B cell (primary cell): ENCODE results near the gene TMEM87B.

Experiments used
- EZH2 ChIP-seq: IDR thresholded peaks from 2 replicates; pipeline ENCODE4 v1.6.1; 2012; ENCODE audit warnings: borderline replicate concordance, low read depth, mild to moderate bottlenecking, moderate library complexity, low read length; ENCODE audit not compliant: insufficient read depth, poor library complexity, severe bottlenecking
- TF ChIP-seq, protein P1 (sequence below): fragments of 200-600 bp; IDR thresholded peaks from one replicate; pipeline ENCODE4 v1.8.0; 2022; ENCODE audit warnings: antibody characterized with exemption, mild to moderate bottlenecking

GRCh38 chr2:112062894-112063293 lies 7.8 kb downstream of the TMEM87B start:
- TF ChIP-seq, protein P1, sequence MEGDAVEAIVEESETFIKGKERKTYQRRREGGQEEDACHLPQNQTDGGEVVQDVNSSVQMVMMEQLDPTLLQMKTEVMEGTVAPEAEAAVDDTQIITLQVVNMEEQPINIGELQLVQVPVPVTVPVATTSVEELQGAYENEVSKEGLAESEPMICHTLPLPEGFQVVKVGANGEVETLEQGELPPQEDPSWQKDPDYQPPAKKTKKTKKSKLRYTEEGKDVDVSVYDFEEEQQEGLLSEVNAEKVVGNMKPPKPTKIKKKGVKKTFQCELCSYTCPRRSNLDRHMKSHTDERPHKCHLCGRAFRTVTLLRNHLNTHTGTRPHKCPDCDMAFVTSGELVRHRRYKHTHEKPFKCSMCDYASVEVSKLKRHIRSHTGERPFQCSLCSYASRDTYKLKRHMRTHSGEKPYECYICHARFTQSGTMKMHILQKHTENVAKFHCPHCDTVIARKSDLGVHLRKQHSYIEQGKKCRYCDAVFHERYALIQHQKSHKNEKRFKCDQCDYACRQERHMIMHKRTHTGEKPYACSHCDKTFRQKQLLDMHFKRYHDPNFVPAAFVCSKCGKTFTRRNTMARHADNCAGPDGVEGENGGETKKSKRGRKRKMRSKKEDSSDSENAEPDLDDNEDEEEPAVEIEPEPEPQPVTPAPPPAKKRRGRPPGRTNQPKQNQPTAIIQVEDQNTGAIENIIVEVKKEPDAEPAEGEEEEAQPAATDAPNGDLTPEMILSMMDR, result no peak
- TF ChIP-seq EZH2, result no peak
